ENCODE results near the gene FAM234A.

FAM234A gene

GRCh38 chr16:305916-306626 lies 71.5 kb downstream of the FAM234A start:
- no peak for DNase-seq

DNA sequence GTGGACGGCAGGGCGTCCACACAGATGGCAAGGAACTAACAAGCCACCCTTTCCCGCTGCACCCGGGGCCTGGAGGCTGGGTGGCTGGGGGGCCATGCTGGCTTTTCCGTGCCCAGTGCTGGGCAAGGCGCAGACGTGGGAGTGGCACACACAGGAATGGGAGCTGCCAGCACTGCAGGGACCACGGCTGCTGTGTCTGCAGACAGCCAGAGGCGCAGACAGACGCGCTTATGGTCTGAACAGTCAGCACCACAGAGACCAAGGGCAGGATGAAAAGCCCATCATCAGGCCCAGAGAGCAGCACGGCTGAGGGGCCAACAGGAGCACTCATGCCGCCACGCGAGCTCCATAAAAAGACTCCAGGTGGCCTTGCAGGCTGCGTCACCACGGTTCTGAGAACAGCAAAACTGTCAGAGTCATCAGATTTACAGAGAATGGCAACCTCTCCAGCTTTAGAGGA lies 72.3 kb downstream of the FAM234A start:
- DNase-seq, result no peak

- DNase-seq, result no peak
Observed at GRCh38 chr16:307691-308312, 73.2 kb downstream of the FAM234A start.

GRCh38 chr16:309476-309875 lies 74.9 kb downstream of the FAM234A start:
- DNase-seq, result no peak

DNA sequence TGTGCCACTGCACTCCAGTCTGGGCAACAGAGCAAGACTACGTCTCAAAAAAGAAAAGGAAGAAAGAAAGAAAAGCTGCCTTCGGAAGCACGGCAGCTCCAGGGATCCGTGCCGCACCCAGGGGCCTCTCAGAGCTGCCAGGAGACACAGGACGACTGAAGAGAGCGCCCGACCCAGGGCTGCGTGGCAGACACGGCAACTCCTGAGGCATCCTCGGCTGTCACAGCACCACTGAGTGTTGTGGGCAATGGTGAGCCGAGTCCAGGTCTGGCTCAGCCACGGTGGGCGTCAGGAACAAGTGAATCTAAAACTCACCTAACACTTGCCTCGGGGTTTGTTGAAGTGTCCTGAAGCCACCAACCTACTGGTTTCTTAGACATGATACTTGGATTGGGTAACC lies 77.1 kb downstream of the FAM234A start:
- no peak for DNase-seq

DNA sequence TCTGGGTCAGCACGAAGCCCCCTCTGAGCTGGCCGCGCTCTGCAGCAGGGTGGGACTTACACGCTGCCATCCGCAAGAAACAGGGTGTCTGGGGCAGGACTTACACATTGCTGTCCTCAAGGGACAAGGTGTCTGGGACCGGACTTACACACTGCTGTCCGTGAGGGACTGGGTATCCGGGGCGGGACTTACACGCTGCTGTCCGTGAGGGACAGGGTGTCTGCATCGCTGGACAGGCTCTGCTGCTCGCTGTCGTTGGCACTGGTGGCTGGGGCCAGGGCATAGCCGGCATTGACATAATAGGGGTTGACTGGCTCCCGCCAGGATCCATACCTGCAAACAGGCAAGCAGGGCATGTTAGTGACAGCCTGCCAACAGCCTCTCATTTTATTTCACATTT lies 79.7 kb downstream of the FAM234A start:
- no peak for DNase-seq

DNA sequence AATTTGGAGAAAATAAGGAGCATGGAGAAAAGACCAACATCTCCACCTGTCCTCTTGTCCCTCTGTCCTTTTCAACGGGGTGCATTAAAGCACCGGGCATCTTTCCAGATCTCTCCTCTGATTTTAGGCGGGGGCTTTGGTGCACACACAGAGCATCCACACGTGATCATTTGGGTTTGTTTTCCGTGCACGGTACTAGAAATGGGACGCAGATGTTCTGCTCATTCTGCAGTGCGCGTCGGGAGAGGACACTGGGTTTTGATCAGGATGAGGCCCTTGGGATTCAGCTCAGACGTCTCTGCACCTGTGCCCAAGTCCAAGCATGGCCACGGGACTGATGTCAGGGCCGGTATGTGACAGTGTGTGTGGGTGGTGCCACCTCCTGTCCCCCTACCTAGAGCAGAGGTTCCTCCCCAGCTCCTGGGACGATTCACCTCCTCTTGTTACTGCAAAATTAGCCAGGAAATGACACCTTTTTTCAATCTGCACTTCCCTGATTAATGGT lies 80.2 kb downstream of the FAM234A start:
- no peak for DNase-seq

Measured in OCI-M1 (cell line).